Mesendoderm (in vitro differentiated cells): ENCODE data around the gene CD226.

Source experiments
- DNase-seq: peaks from one replicate; pipeline ENCODE4 v3.0.0; 2013
- H2AK5ac ChIP-seq: 2 replicates; pipeline ENCODE4 v1.6.1; 2013; ENCODE audit warnings: low read length, inconsistent platforms
- H2BK120ac ChIP-seq: 2 replicates; pipeline ENCODE4 v1.6.1; 2013; ENCODE audit warnings: low read depth, mild to moderate bottlenecking, low read length, moderate library complexity, mixed read lengths
- H2BK15ac ChIP-seq: replicated peaks from 2 replicates; pipeline ENCODE4 v1.6.1; 2013; ENCODE audit warnings: low read depth, mild to moderate bottlenecking, moderate library complexity
- H2BK5ac ChIP-seq: 2 replicates; pipeline ENCODE4 v1.6.1; 2013; ENCODE audit warnings: low read length, inconsistent platforms
- H3K18ac ChIP-seq: 2 replicates; pipeline ENCODE4 v1.6.1; 2013; ENCODE audit warnings: mild to moderate bottlenecking, low read length, mixed read lengths
- H3K23ac ChIP-seq: one replicate; pipeline ENCODE4 v1.6.1; 2013; ENCODE audit warnings: low read length
- H3K27ac ChIP-seq: 2 replicates; pipeline ENCODE4 v1.5.1; 2013; ENCODE audit warnings: low read depth, mild to moderate bottlenecking, inconsistent platforms, low read length, moderate library complexity
- H3K27me3 ChIP-seq: 2 replicates; pipeline ENCODE4 v1.6.1; 2013; ENCODE audit warnings: low read length, control low read depth, mild to moderate bottlenecking, inconsistent platforms; ENCODE audit not compliant: insufficient read depth, poor library complexity
- H3K36me3 ChIP-seq: 2 replicates; pipeline ENCODE4 v1.6.1; 2013; ENCODE audit warnings: low read length, inconsistent platforms; ENCODE audit not compliant: control insufficient read depth, insufficient read depth
- H3K4ac ChIP-seq: one replicate; pipeline ENCODE4 v1.6.1; 2013; ENCODE audit warnings: low read depth, mild to moderate bottlenecking, low read length, moderate library complexity
- H3K4me1 ChIP-seq: 2 replicates; pipeline ENCODE4 v1.6.1; 2013; ENCODE audit warnings: low read depth, low read length, inconsistent platforms; ENCODE audit not compliant: control insufficient read depth
- H3K4me2 ChIP-seq: 2 replicates; pipeline ENCODE4 v1.6.1; 2013; ENCODE audit warnings: low read length
- H3K4me3 ChIP-seq: 2 replicates; pipeline ENCODE4 v1.5.1; 2013; ENCODE audit warnings: mild to moderate bottlenecking, low read length
- H3K56ac ChIP-seq: one replicate; pipeline ENCODE4 v1.6.1; 2013; ENCODE audit warnings: low read length
- H3K79me1 ChIP-seq: 2 replicates; pipeline ENCODE4 v1.6.1; 2013; ENCODE audit warnings: low read length, inconsistent platforms
- H3K79me2 ChIP-seq: 2 replicates; pipeline ENCODE4 v1.6.1; 2013; ENCODE audit warnings: mild to moderate bottlenecking, low read length; ENCODE audit not compliant: control insufficient read depth, insufficient read depth
- H3K9ac ChIP-seq: 2 replicates; pipeline ENCODE4 v1.6.1; 2013; ENCODE audit warnings: low read length, inconsistent platforms
- H4K5ac ChIP-seq: one replicate; pipeline ENCODE4 v1.6.1; 2013; ENCODE audit warnings: low read length
- H4K8ac ChIP-seq: one replicate; pipeline ENCODE4 v1.6.1; 2013; ENCODE audit warnings: low read depth, mild to moderate bottlenecking, control low read depth, low read length, moderate library complexity
- whole genome bisulfite sequencing: extraction: QIAGEN DNeasy Blood & Tissue Kit; methylation state at CpG from one replicate; pipeline ENCODE4 v1.1.7; 2013; ENCODE audit warnings: low lambda C conversion rate, missing lambda C conversion rate; ENCODE audit not compliant: insufficient coverage; ENCODE audit errors: extremely low coverage; 5-methylcytosine and 5-hydroxymethylcytosine counted together

CD226 gene

DNA sequence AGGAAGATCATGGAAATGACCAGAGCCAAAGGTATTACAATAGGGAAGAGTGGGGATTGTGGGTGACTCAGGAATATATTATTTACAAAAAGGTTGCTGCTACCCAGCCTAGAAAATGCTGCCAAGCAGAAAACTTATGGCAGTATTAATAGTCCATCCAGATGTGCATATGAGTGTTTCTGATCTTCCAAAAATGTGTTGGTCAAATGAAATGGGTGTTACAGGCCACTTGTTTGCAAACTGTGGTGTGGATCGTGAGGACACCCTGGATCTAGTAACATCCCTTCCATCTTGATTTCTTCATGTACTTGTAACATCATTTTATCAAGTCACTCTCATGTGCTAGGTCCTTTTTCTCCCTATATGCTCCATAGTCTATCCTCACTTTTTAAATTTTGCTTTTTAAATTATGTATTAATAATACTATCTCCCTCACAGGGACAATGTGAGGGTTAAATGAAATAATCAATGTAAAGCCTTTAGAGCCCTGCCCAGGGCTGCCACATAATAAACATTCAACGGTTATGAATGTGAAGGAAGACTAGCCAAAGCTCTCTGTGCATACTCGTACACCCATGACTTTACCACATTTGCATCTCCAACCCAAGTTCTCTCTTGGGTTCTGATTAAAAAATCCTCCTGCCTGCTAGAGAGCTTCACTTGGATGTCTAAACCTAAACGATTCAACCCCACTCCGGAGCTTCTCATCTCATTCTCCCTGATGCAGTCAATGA, 18.5 kb downstream of the CD226 start:
- WGBS, result no CpG with 5 or more reads among the region's 5 CpGs
- no peak overlapping the region for H3K23ac ChIP-seq
- H3K4ac ChIP-seq, result no peak overlapping the region
- no peak overlapping the region for H3K56ac ChIP-seq
- no peak overlapping the region for H3K18ac ChIP-seq
- H3K27me3 ChIP-seq, result no peaks in the 10 kb centered on the region
- peaks cover 2% of the 10 kb centered on the region for H3K4me1 ChIP-seq
- H3K79me1 ChIP-seq, result no peaks in the 10 kb centered on the region
- H3K27ac ChIP-seq, result no peak overlapping the region
- H3K36me3 ChIP-seq, result no peaks in the 10 kb centered on the region
- H2AK5ac ChIP-seq, result no peak overlapping the region
- H2BK15ac ChIP-seq, result no peak overlapping the region
- H4K5ac ChIP-seq, result no peak overlapping the region
- DNase-seq, result no peak
- no peak overlapping the region for H3K4me3 ChIP-seq
- no peaks in the 10 kb centered on the region for H3K79me2 ChIP-seq
- no peak overlapping the region for H4K8ac ChIP-seq
- H3K9ac ChIP-seq, result no peak overlapping the region
- H2BK120ac ChIP-seq, result no peak overlapping the region
- no peak overlapping the region for H3K4me2 ChIP-seq
- H2BK5ac ChIP-seq, result no peak overlapping the region

DNA sequence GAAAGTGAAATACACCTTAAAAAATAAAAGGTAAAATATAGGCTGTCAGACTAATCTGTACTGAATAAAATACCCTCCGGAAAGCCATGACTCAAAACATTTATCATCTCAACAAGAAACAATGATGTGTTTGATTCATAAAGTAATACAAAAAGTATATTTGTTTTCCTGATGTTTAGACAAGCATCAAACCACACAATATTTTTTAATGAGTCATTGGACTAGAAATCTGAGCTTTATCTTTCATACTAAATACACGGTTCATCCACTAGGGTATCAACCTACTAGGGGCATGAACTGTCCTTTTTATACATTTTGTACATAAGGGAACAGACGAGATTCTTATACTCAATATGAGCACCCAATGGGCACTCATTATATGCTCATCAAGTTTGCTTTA, 31.3 kb downstream of the CD226 start:
- no peaks in the 10 kb centered on the region for H3K79me2 ChIP-seq
- peaks cover 3% of the 10 kb centered on the region for H3K4me1 ChIP-seq
- no peak overlapping the region for H3K4ac ChIP-seq
- no peaks in the 10 kb centered on the region for H3K27me3 ChIP-seq
- H2BK120ac ChIP-seq, result no peak overlapping the region
- H3K4me2 ChIP-seq, result no peak overlapping the region
- no peak overlapping the region for H3K4me3 ChIP-seq
- no peak overlapping the region for H2AK5ac ChIP-seq
- no peak overlapping the region for H2BK5ac ChIP-seq
- no peak for DNase-seq
- H4K8ac ChIP-seq, result no peak overlapping the region
- no peak overlapping the region for H3K9ac ChIP-seq
- H3K23ac ChIP-seq, result no peak overlapping the region
- no CpG with 5 or more reads among the region's 3 CpGs for WGBS
- no peak overlapping the region for H4K5ac ChIP-seq
- H3K79me1 ChIP-seq, result no peaks in the 10 kb centered on the region
- no peak overlapping the region for H2BK15ac ChIP-seq
- no peak overlapping the region for H3K18ac ChIP-seq
- H3K27ac ChIP-seq, result no peak overlapping the region
- no peak overlapping the region for H3K56ac ChIP-seq
- no peaks in the 10 kb centered on the region for H3K36me3 ChIP-seq

DNA sequence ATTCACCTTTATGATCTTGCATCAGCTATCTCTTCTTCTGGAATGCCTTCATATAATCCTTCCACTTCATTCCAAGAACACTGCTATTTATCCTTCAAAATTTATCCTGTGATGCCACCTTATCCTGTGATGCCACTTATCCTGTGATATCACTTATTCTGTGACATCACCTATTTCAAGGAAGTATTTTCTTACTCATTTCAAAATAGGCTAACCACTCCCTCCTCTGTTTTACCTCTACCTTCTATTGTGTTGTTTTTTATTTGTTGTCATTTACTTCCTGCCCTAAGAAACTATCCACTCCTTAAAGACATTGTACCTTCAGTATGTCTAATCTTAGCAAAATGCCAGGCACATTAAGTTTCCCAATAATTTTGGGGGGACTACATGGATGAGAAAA, 38.8 kb downstream of the CD226 start:
- no peaks in the 10 kb centered on the region for H3K4me1 ChIP-seq
- H3K36me3 ChIP-seq, result no peaks in the 10 kb centered on the region
- H3K9ac ChIP-seq, result no peak overlapping the region
- no peak overlapping the region for H3K23ac ChIP-seq
- no peaks in the 10 kb centered on the region for H3K27me3 ChIP-seq
- no peak overlapping the region for H4K8ac ChIP-seq
- H4K5ac ChIP-seq, result no peak overlapping the region
- H2BK120ac ChIP-seq, result no peak overlapping the region
- no peak overlapping the region for H2BK5ac ChIP-seq
- H3K27ac ChIP-seq, result no peak overlapping the region
- no peak overlapping the region for H3K4me3 ChIP-seq
- H3K18ac ChIP-seq, result no peak overlapping the region
- H2BK15ac ChIP-seq, result no peak overlapping the region
- H3K56ac ChIP-seq, result no peak overlapping the region
- no peak overlapping the region for H2AK5ac ChIP-seq
- H3K79me1 ChIP-seq, result no peaks in the 10 kb centered on the region
- no peaks in the 10 kb centered on the region for H3K79me2 ChIP-seq
- H3K4me2 ChIP-seq, result no peak overlapping the region
- no peak overlapping the region for H3K4ac ChIP-seq
- no peak for DNase-seq

DNA sequence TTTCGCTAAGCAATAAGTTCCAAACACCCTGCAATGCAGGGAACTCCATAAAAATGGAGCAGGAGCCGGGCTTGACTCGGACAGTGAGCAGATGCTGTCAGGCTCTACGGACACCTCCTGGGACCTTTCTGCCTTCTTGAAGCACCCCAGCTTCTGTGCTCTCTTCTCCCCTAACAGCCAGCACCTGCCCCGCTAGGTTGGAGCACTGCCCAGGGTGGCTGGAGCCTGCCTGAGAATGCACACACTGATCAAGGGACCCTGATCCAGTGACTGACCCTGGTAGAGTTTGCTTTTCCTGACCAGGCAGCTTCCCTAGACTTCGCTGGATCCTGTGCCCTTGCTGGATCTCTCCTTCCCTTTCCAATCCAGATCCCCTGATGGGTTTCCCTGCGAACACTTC, 40.9 kb downstream of the CD226 start:
- no peak overlapping the region for H3K23ac ChIP-seq
- H4K8ac ChIP-seq, result no peak overlapping the region
- H3K18ac ChIP-seq, result no peak overlapping the region
- no peaks in the 10 kb centered on the region for H3K79me2 ChIP-seq
- H3K4me2 ChIP-seq, result no peak overlapping the region
- H2BK5ac ChIP-seq, result no peak overlapping the region
- H3K27ac ChIP-seq, result no peak overlapping the region
- no peak for DNase-seq
- no peak overlapping the region for H4K5ac ChIP-seq
- H3K4ac ChIP-seq, result no peak overlapping the region
- no peaks in the 10 kb centered on the region for H3K4me1 ChIP-seq
- H3K27me3 ChIP-seq, result no peaks in the 10 kb centered on the region
- no CpG with 5 or more reads among the region's 7 CpGs for WGBS
- no peak overlapping the region for H2BK15ac ChIP-seq
- H2AK5ac ChIP-seq, result no peak overlapping the region
- H3K79me1 ChIP-seq, result no peaks in the 10 kb centered on the region
- H2BK120ac ChIP-seq, result no peak overlapping the region
- no peak overlapping the region for H3K9ac ChIP-seq
- H3K56ac ChIP-seq, result no peak overlapping the region
- no peak overlapping the region for H3K4me3 ChIP-seq
- no peaks in the 10 kb centered on the region for H3K36me3 ChIP-seq

DNA sequence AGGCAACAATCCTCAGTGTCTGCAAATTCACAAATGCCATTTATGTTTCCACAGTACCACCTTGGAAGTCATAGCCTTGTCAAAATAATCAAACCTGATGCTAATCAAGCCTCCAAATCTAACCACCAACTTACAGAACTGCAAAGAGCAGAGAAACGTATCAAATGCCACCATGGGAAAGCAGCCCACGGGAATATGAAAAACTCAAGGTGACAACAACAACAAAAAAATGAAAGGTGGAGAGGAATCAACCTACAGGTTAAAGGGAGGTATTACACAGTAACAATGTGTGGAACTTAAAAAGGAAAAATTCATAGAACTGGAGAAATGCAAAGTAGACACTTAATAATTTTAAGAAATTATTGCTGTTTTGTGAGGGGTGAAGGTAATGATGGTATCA, 46.7 kb downstream of the CD226 start:
- Histone ChIP-seq H2BK5ac (no peak overlapping the region), H3K79me1 (no peaks in the 10 kb centered on the region), H4K5ac (no peak overlapping the region), H3K4ac (no peak overlapping the region), H3K56ac (no peak overlapping the region), H2BK15ac (no peak overlapping the region), H3K4me1 (no peaks in the 10 kb centered on the region), H3K79me2 (no peaks in the 10 kb centered on the region), H4K8ac (no peak overlapping the region), H3K27ac (no peak overlapping the region), H3K9ac (no peak overlapping the region), H3K23ac (no peak overlapping the region), H3K36me3 (no peaks in the 10 kb centered on the region), H3K4me3 (no peak overlapping the region), H3K4me2 (no peak overlapping the region), H2BK120ac (no peak overlapping the region), H3K27me3 (no peaks in the 10 kb centered on the region), H2AK5ac (no peak overlapping the region), H3K18ac (no peak overlapping the region)
- WGBS, result no CpG with 5 or more reads among the region's 2 CpGs
- DNase-seq, result no peak
